K562 (cell line): Measurements from ENCODE around the gene ANO6. TPM values are rescaled to one million over a fixed set of nuclear protein-coding genes. Genes with fewer than 3 reads are reported as not detected.

Source experiments
- CBFA2T2 ChIP-seq: fragments of 450-650 bp; conservative IDR thresholded peaks from 2 replicates; pipeline ENCODE4 v1.6.1; 2017; ENCODE audit warnings: mild to moderate bottlenecking
- FOXP1 ChIP-seq: sonication (generic); formaldehyde crosslinking; IDR thresholded peaks from 2 replicates; pipeline ENCODE4 v1.8.0; 2022; ENCODE audit warnings: mild to moderate bottlenecking, missing genetic modification reagents
- HDAC8 ChIP-seq: fragments of 450-650 bp; IDR thresholded peaks from 2 replicates; pipeline ENCODE4 v1.6.1; 2016; ENCODE audit warnings: mild to moderate bottlenecking, missing genetic modification characterization, moderate library complexity, missing compliant biosample characterization
- MCM7 ChIP-seq, 2 experiments: fragments of 450-650 bp; IDR thresholded peaks; 2 replicates each; pipeline ENCODE4 v1.6.1; 2016 to 2018
- MYC ChIP-seq, 2 experiments: fragments of 250-450 bp in 1 of 2; sonication (Bioruptor Pico) in 1 of 2; IDR thresholded peaks; 2 replicates each; pipeline versions ENCODE4 v1.5.1 to v1.6.1; 2012 to 2021; ENCODE audit warnings: low read depth in 2 of 2, borderline replicate concordance in 1 of 2, improper control_type of control experiment in 1 of 2, low read length in 1 of 2, mild to moderate bottlenecking in 1 of 2, moderate library complexity in 1 of 2
- POLR2AphosphoS2 ChIP-seq: IDR thresholded peaks from 2 replicates; pipeline ENCODE4 v1.6.1; 2012; ENCODE audit warnings: low read length, improper control_type of control experiment
- PURB ChIP-seq: sonication (generic); formaldehyde crosslinking; IDR thresholded peaks from 2 replicates; pipeline ENCODE4 v1.9.0; 2021; ENCODE audit warnings: low read depth, mild to moderate bottlenecking, missing genetic modification reagents
- TAL1 ChIP-seq: fragments of 450-650 bp; IDR thresholded peaks from 2 replicates; pipeline ENCODE4 v1.6.1; 2016; ENCODE audit warnings: mild to moderate bottlenecking
- TRIM24 ChIP-seq, 2 experiments: fragments of 450-650 bp; IDR thresholded peaks; 2 replicates each; pipeline ENCODE4 v1.6.1; 2016
- U2AF2 ChIP-seq: fragments of 200-400 bp; formaldehyde crosslinking; optimal IDR thresholded peaks from 2 replicates; pipeline ENCODE3; 2017; ENCODE audit warnings: low read depth, mild to moderate bottlenecking, low read length
- ZBED1 ChIP-seq: IDR thresholded peaks from 2 replicates; pipeline ENCODE4 v1.6.1; 2014
- ZBTB8A ChIP-seq: fragments of 450-650 bp; IDR thresholded peaks from 2 replicates; pipeline ENCODE4 v1.6.1; 2018; ENCODE audit warnings: mild to moderate bottlenecking, moderate library complexity; ENCODE audit not compliant: partially characterized antibody
- ZC3H8 ChIP-seq: fragments of 450-650 bp; IDR thresholded peaks from 2 replicates; pipeline ENCODE4 v1.6.1; 2017
- ZFP30 ChIP-seq: fragments of 250-450 bp; sonication (Bioruptor Pico); IDR thresholded peaks from 2 replicates; pipeline ENCODE4 v1.8.0; 2022; ENCODE audit warnings: moderate library complexity, mild to moderate bottlenecking, inconsistent platforms, borderline replicate concordance
- ZNF644 ChIP-seq: fragments of 200-800 bp; sonication (Bioruptor generic); IDR thresholded peaks from 2 replicates; pipeline ENCODE4 v1.6.1; 2016; ENCODE audit warnings: low read depth, missing genetic modification characterization, missing compliant biosample characterization
- polyA plus RNA-seq, 8 experiments: library from polyadenylated mRNA; depleted of rRNA in 4 of 8; stranded (reverse) in 5 of 8; unstranded in 3 of 8; fragments of >200 nt; fragmentation: Nextera tagmentation in 2 of 8; fragmentation: Illumina TruSeq in 1 of 8; extraction: Ambion mirVana in 2 of 8; extraction: Trizol in 1 of 8; gene quantifications; 2 replicates each; pipeline versions ENCODE4 v1.2.1 to v1.2.3, GENCODE V29; 2011 to 2014; ENCODE audit warnings: inconsistent platforms in 1 of 8, missing spikeins in 1 of 8
- total RNA-seq, 7 experiments: library from RNA; depleted of rRNA in 6 of 7; stranded (reverse); fragments of >200 nt in 6 of 7; fragmentation: Illumina TruSeq in 2 of 7; extraction: Trizol in 2 of 7; gene quantifications; 2 replicates each; pipeline versions ENCODE4 v1.2.1 to v1.2.3, GENCODE V29; 2011 to 2021; ENCODE audit warnings: low replicate concordance in 1 of 7
- TF ChIP-seq, protein P1 (sequence below): sonication (generic); formaldehyde crosslinking; IDR thresholded peaks from 2 replicates; pipeline ENCODE4 v1.8.0; 2022; ENCODE audit warnings: missing genetic modification reagents, mild to moderate bottlenecking, borderline replicate concordance
- TF ChIP-seq, protein P2 (sequence below): fragments of 250-450 bp; sonication (Bioruptor Pico); IDR thresholded peaks from 2 replicates; pipeline ENCODE4 v1.5.0; 2020; ENCODE audit warnings: mild to moderate bottlenecking, borderline replicate concordance
- TF ChIP-seq, protein P3 (sequence below): fragments of 450-650 bp; IDR thresholded peaks from 2 replicates; pipeline ENCODE4 v1.6.1; 2017; ENCODE audit warnings: mild to moderate bottlenecking, moderate library complexity
- TF ChIP-seq, protein P4 (sequence below): fragments of 250-450 bp; sonication (Bioruptor Pico); IDR thresholded peaks from 2 replicates; pipeline ENCODE4 v1.4.0; 2020
- TF ChIP-seq, protein P5 (sequence below), 2 experiments: fragments of 200-800 bp in 1 of 2; sonication (Bioruptor generic) in 1 of 2; sonication (generic) in 1 of 2; formaldehyde crosslinking in 1 of 2; IDR thresholded peaks in 1 of 2; conservative IDR thresholded peaks in 1 of 2; 2 replicates each; pipeline versions ENCODE4 v1.5.0 to v1.6.1; 2016 to 2020; ENCODE audit warnings: missing compliant biosample characterization in 1 of 2, missing genetic modification characterization in 1 of 2, missing genetic modification reagents in 1 of 2

The ANO6 gene
- total and polyA plus RNA-seq, 9 of the 15 experiments (the other 6 are each of a cell fraction or from before 2014, with no cell fraction given), result 3.5 to 24.7 (median 20.3) TPM

DNA sequence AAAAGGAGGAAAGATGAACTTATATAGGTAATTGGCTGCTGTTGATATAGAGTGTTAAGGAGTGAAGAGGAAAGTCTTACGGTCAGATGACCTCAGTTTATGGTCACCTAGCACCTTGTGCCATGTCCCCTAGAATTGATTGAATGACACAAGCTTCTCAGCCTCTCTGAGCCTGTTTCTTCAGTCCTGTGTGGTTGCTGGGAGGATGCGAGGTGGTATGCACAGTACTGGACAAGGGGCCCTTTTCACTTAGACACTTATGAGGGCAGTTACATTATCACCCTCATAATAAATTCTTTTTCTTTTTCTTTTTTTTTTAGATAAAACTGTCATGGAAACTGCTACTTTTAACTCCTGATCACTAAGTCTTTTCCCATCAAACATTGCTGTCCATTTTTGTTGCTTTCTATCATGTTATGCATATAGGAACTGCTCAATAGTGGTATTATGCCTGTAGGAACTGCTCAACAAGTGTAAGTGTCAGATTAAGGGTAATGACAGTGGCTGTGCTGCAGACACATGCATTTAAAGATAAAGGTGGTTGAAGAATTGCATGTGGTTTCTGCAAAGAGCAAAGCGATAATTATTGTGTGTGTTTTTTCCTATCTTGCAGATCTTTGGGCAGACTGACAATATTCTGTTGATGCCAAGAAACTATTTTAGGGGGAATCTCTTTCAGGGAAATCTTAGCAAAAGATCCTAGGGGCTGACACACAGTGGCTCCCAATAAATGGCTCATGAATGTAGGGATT lies 11.6 kb downstream of the ANO6 start (continued):
- TF ChIP-seq CBFA2T2 (peak; percentile 89), ZC3H8 (no peak), FOXP1 (CRISPR knock-in tag) (no peak), U2AF2 (no peak), PURB (CRISPR knock-in tag) (no peak), MCM7 (IDR thresholded peaks at IDR 0.05) (no peak), ZBTB8A (no peak), TAL1 (peak; percentile 86), HDAC8 (tag) (no peak), ZBED1 (no peak), ZFP30 (no peak), TRIM24 (IDR thresholded peaks at IDR 0.05) (peak; percentile 52 to 75; a peak in 3 of 4 replicates), ZNF644 (tag) (no peak), POLR2AphosphoS2 (no peak), MYC (IDR thresholded peaks at IDR 0.05; ENCODE audit: low read depth, low read length) (0 out of 2 replicates have a peak, but pooled peaks have one; percentile 37), MYC (CRISPR knock-in tag; IDR thresholded peaks at IDR 0.05; ENCODE audit: borderline replicate concordance, low read depth) (no peak)
- TF ChIP-seq, protein P1, sequence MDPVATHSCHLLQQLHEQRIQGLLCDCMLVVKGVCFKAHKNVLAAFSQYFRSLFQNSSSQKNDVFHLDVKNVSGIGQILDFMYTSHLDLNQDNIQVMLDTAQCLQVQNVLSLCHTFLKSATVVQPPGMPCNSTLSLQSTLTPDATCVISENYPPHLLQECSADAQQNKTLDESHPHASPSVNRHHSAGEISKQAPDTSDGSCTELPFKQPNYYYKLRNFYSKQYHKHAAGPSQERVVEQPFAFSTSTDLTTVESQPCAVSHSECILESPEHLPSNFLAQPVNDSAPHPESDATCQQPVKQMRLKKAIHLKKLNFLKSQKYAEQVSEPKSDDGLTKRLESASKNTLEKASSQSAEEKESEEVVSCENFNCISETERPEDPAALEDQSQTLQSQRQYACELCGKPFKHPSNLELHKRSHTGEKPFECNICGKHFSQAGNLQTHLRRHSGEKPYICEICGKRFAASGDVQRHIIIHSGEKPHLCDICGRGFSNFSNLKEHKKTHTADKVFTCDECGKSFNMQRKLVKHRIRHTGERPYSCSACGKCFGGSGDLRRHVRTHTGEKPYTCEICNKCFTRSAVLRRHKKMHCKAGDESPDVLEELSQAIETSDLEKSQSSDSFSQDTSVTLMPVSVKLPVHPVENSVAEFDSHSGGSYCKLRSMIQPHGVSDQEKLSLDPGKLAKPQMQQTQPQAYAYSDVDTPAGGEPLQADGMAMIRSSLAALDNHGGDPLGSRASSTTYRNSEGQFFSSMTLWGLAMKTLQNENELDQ (CRISPR knock-in tag), result no peak
- TF ChIP-seq, protein P2, sequence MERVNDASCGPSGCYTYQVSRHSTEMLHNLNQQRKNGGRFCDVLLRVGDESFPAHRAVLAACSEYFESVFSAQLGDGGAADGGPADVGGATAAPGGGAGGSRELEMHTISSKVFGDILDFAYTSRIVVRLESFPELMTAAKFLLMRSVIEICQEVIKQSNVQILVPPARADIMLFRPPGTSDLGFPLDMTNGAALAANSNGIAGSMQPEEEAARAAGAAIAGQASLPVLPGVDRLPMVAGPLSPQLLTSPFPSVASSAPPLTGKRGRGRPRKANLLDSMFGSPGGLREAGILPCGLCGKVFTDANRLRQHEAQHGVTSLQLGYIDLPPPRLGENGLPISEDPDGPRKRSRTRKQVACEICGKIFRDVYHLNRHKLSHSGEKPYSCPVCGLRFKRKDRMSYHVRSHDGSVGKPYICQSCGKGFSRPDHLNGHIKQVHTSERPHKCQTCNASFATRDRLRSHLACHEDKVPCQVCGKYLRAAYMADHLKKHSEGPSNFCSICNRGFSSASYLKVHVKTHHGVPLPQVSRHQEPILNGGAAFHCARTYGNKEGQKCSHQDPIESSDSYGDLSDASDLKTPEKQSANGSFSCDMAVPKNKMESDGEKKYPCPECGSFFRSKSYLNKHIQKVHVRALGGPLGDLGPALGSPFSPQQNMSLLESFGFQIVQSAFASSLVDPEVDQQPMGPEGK (CRISPR knock-in tag), result no peak
- TF ChIP-seq, protein P3, sequence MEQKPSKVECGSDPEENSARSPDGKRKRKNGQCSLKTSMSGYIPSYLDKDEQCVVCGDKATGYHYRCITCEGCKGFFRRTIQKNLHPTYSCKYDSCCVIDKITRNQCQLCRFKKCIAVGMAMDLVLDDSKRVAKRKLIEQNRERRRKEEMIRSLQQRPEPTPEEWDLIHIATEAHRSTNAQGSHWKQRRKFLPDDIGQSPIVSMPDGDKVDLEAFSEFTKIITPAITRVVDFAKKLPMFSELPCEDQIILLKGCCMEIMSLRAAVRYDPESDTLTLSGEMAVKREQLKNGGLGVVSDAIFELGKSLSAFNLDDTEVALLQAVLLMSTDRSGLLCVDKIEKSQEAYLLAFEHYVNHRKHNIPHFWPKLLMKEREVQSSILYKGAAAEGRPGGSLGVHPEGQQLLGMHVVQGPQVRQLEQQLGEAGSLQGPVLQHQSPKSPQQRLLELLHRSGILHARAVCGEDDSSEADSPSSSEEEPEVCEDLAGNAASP, result no peak
- TF ChIP-seq, protein P4, sequence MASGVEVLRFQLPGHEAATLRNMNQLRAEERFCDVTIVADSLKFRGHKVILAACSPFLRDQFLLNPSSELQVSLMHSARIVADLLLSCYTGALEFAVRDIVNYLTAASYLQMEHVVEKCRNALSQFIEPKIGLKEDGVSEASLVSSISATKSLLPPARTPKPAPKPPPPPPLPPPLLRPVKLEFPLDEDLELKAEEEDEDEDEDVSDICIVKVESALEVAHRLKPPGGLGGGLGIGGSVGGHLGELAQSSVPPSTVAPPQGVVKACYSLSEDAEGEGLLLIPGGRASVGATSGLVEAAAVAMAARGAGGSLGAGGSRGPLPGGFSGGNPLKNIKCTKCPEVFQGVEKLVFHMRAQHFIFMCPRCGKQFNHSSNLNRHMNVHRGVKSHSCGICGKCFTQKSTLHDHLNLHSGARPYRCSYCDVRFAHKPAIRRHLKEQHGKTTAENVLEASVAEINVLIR, result no peak
- TF ChIP-seq, protein P5, sequence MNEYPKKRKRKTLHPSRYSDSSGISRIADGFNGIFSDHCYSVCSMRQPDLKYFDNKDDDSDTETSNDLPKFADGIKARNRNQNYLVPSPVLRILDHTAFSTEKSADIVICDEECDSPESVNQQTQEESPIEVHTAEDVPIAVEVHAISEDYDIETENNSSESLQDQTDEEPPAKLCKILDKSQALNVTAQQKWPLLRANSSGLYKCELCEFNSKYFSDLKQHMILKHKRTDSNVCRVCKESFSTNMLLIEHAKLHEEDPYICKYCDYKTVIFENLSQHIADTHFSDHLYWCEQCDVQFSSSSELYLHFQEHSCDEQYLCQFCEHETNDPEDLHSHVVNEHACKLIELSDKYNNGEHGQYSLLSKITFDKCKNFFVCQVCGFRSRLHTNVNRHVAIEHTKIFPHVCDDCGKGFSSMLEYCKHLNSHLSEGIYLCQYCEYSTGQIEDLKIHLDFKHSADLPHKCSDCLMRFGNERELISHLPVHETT (CRISPR knock-in tag; conservative IDR thresholded peaks at IDR 0.05 in 1 of 2, IDR thresholded peaks at IDR 0.05 in 1 of 2), result no peak
